Liver (tissue), 9 donors: Measurements from ENCODE around the gene AKAP13. TPM values are rescaled to one million over a fixed set of nuclear protein-coding genes. Genes with fewer than 3 reads are reported as not detected.

ENCODE experiments used
- DNase-seq: peaks from one replicate; pipeline ENCODE4 v3.0.0-alpha.2; 2017; ENCODE audit warnings: low spot score
- H3K27ac ChIP-seq, 2 donors: one replicate each; pipeline ENCODE4 v1.7.0; 2013; ENCODE audit warnings: inconsistent platforms in 2 of 2, low read length in 2 of 2, control low read depth in 1 of 2, low read depth in 1 of 2, mild to moderate bottlenecking in 1 of 2
- H3K27me3 ChIP-seq, 4 donors: one replicate each; pipeline versions ENCODE4 v1.6.1 to v1.7.0; 2013; ENCODE audit warnings: low read length in 3 of 4, inconsistent platforms in 1 of 4, mild to moderate bottlenecking in 1 of 4, moderate library complexity in 1 of 4; ENCODE audit not compliant: control insufficient read depth in 4 of 4, insufficient read depth in 4 of 4
- H3K36me3 ChIP-seq, 4 donors: one replicate each; pipeline versions ENCODE4 v1.6.1 to v1.7.0; 2013; ENCODE audit warnings: low read length in 3 of 4, mild to moderate bottlenecking in 3 of 4, low read depth in 1 of 4, moderate library complexity in 1 of 4; ENCODE audit not compliant: control insufficient read depth in 4 of 4, insufficient read depth in 3 of 4
- H3K4me1 ChIP-seq, 4 donors: one replicate each; pipeline versions ENCODE4 v1.6.1 to v1.7.0; 2013; ENCODE audit warnings: low read length in 3 of 4, mild to moderate bottlenecking in 3 of 4, moderate library complexity in 1 of 4; ENCODE audit not compliant: control insufficient read depth in 4 of 4, insufficient read depth in 4 of 4
- H3K4me3 ChIP-seq, 3 donors: one replicate each; pipeline versions ENCODE4 v1.6.1 to v1.7.0; 2013; ENCODE audit warnings: low read length in 3 of 3, control low read depth in 1 of 3, low read depth in 1 of 3, mild to moderate bottlenecking in 1 of 3
- H3K9ac ChIP-seq, 2 donors: one replicate each; pipeline ENCODE4 v1.7.0; 2013; ENCODE audit warnings: low read length in 2 of 2, mild to moderate bottlenecking in 2 of 2, moderate library complexity in 2 of 2, control low read depth in 1 of 2, low read depth in 1 of 2
- H3K9me3 ChIP-seq, 4 donors: one replicate each; pipeline versions ENCODE4 v1.6.1 to v1.7.0; 2013; ENCODE audit warnings: low read length in 3 of 4; ENCODE audit not compliant: control insufficient read depth in 4 of 4
- EGR1 ChIP-seq, 2 donors: IDR thresholded peaks; 2 replicates each; pipeline ENCODE4 v1.6.1; 2016 to 2018; ENCODE audit warnings: antibody characterized with exemption in 2 of 2, low read depth in 2 of 2
- FOXA2 ChIP-seq: IDR thresholded peaks from 2 replicates; pipeline ENCODE4 v1.6.1; 2016; ENCODE audit warnings: antibody characterized with exemption
- GABPA ChIP-seq, 2 donors: IDR thresholded peaks in 1 of 2; conservative IDR thresholded peaks in 1 of 2; 2 replicates each; pipeline ENCODE4 v1.6.1; 2016; ENCODE audit warnings: antibody characterized with exemption in 2 of 2, mild to moderate bottlenecking in 1 of 2, moderate library complexity in 1 of 2
- HNF4G ChIP-seq: IDR thresholded peaks from 2 replicates; pipeline ENCODE4 v1.6.1; 2016; ENCODE audit warnings: antibody characterized with exemption
- JUND ChIP-seq, 2 donors: IDR thresholded peaks; 2 replicates each; pipeline ENCODE4 v1.6.1; 2016; ENCODE audit warnings: antibody characterized with exemption in 2 of 2
- NR2F2 ChIP-seq: IDR thresholded peaks from 2 replicates; pipeline ENCODE4 v1.6.1; 2016; ENCODE audit warnings: antibody characterized with exemption
- RAD21 ChIP-seq, 2 donors: IDR thresholded peaks; 2 replicates each; pipeline ENCODE4 v1.6.1; 2016; ENCODE audit warnings: antibody characterized with exemption in 2 of 2, mild to moderate bottlenecking in 2 of 2
- RXRA ChIP-seq, 2 donors: IDR thresholded peaks; 2 replicates each; pipeline ENCODE4 v1.6.1; 2017 to 2018; ENCODE audit warnings: antibody characterized with exemption in 2 of 2, mild to moderate bottlenecking in 1 of 2
- SP1 ChIP-seq: IDR thresholded peaks from 2 replicates; pipeline ENCODE4 v1.6.1; 2018; ENCODE audit warnings: antibody characterized with exemption, mild to moderate bottlenecking
- TAF1 ChIP-seq: conservative IDR thresholded peaks from 2 replicates; pipeline ENCODE4 v1.6.1; 2016; ENCODE audit warnings: antibody characterized with exemption, mild to moderate bottlenecking
- YY1 ChIP-seq: IDR thresholded peaks from 2 replicates; pipeline ENCODE4 v1.6.1; 2016; ENCODE audit warnings: antibody characterized with exemption, mild to moderate bottlenecking
- WGBS: extraction: QIAGEN DNeasy Blood & Tissue Kit; methylation state at CpG from one replicate; pipeline ENCODE4 v1.1.7; 2013; 5-methylcytosine and 5-hydroxymethylcytosine counted together
- polyA plus RNA-seq, 2 donors: library from polyadenylated mRNA; stranded (reverse) in 1 of 2; unstranded in 1 of 2; fragments of 200-250 nt in 1 of 2; fragments of >200 nt in 1 of 2; fragmentation: Nextera tagmentation in 1 of 2; extraction: Ambion mirVana in 1 of 2; gene quantifications; one replicate each; pipeline versions ENCODE4 v1.2.1 to v1.2.3, GENCODE V29; 2013 to 2015
- total RNA-seq, 2 donors: library from RNA; depleted of rRNA; stranded (reverse); fragments of >200 nt; gene quantifications; one replicate each; pipeline ENCODE4 v1.2.3, GENCODE V29; 2014
- TF ChIP-seq, protein P1 (sequence below): IDR thresholded peaks from 2 replicates; pipeline ENCODE4 v1.6.1; 2016; ENCODE audit warnings: antibody characterized with exemption
- TF ChIP-seq, protein P2 (sequence below): IDR thresholded peaks from 2 replicates; pipeline ENCODE4 v1.6.1; 2016; ENCODE audit warnings: antibody characterized with exemption
- TF ChIP-seq, protein P3 (sequence below): IDR thresholded peaks from 2 replicates; pipeline ENCODE4 v1.6.1; 2016; ENCODE audit warnings: antibody characterized with exemption, mild to moderate bottlenecking
- TF ChIP-seq, protein P4 (sequence below): fragments of 150-350 bp; IDR thresholded peaks from 2 replicates; pipeline ENCODE4 v1.5.1; 2017; ENCODE audit warnings: improper control_type of control experiment, low read depth, low read length; ENCODE audit not compliant: missing input control
- donor health status: healthy.
- donor health status: healthy.
- donor health status: healthy.
- donor health status: healthy.
- donor health status: healthy.

AKAP13 gene
- total and polyA plus RNA-seq, 4 donors: 18.6 to 92.3 (median 37.4) TPM

DNA sequence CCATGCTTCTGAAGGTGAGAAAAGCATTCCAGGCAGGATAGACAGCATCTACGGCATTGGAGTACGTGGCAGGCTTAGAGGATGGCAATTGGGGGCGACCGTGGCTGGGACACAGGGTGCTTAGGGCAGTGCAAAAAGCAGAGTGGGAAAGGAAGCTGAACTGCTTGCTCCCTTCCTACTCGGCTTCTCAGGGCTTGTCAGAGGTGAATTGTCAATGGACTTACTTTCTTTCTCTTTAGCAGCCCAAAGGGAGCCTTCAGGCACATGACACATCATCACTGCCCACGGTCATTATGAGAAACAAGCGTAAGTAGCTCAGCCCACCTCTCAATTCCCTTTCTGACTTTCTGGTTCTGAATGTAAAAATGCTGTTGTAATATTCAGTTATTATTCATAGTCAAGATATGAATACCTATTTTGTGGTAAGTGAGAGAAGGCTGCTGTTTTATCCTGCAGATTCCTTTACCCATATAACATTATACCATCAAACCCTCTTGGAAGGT lies 330.0 kb downstream of the AKAP13 start (continued):
- TF ChIP-seq GABPA (IDR thresholded peaks at IDR 0.05 in 1 of 2, conservative IDR thresholded peaks at IDR 0.05 in 1 of 2) (no peak), JUND (IDR thresholded peaks at IDR 0.05) (no peak)

DNA sequence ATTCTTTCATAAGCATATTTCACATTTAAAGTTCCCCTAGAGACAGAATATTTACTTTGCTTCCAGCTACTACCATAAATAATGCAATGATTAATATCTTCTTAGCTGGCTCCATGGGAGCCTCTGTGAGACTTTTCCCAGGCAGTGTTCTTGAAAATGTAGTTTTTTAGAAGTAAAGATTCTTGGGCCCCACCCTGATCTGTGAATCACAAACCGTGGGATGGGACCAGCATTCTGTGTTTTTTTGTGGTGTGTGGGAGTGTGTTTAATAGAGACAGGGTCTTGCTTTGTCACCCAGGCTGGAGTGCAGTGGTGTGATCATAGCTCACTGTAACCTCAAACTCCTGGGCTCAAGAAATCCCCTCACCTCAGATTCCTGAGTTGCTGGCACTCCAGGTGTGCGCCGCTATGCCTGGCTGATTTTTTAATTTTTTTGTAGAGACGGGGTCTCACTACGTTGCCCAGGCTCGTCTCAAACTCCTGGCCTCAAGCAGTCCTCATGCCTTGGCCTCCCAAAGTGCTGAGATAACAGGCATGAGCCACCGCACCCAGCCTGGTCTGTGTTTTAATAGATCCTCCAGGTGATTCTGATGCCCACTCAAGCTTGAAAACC lies 331.3 kb downstream of the AKAP13 start:
- no peak for TF ChIP-seq JUND (IDR thresholded peaks at IDR 0.05)
- no peak for TF ChIP-seq FOXA2
- TF ChIP-seq EGR1 (IDR thresholded peaks at IDR 0.05; ENCODE audit: low read depth in 2 of 2): no peak
- no peak for TF ChIP-seq NR2F2
- no peak for TF ChIP-seq YY1
- no peak for TF ChIP-seq RXRA (IDR thresholded peaks at IDR 0.05)
- no peak for TF ChIP-seq HNF4G
- TF ChIP-seq, protein P1, sequence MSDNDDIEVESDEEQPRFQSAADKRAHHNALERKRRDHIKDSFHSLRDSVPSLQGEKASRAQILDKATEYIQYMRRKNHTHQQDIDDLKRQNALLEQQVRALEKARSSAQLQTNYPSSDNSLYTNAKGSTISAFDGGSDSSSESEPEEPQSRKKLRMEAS: no peak
- no peak for TF ChIP-seq RAD21 (IDR thresholded peaks at IDR 0.05)
- TF ChIP-seq TAF1: no peak
- Histone ChIP-seq H3K36me3 (peaks cover 4 to 43% (median 27%) of the 10 kb centered on the region in 4 donors), H3K27me3 (no peaks in the 10 kb centered on the region), H3K4me1 (peaks cover 4 to 22% (median 17%) of the 10 kb centered on the region in 4 donors), H3K4me3 (no peak overlapping the region), H3K27ac (no peak overlapping the region), H3K9ac (no peak overlapping the region), H3K9me3 (no peaks in the 10 kb centered on the region)
- DNase-seq: no peak
- 95% methylated on average over 7 of the region's 7 CpGs for WGBS

DNA sequence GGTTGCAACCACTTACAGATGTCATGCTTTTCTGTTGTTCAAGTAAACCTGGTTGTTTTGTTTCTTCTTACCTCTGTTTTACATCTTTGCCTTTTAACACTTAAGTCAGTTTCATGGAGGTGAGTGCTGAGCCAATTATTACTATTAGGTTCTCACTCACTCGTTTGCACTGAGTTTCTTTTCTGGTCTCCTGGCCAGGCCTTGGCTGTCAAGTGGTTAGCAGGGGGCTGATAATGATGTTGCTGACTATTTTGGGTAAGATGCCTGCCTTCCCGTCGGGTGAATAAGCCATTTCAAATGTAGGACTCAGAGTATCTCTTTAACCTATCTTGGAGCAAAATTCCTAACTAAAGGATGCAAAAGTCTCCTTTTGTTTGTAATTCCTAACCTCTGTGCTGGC lies 335.9 kb downstream of the AKAP13 start:
- DNase-seq: no peak
- no peak for TF ChIP-seq JUND (IDR thresholded peaks at IDR 0.05)
- TF ChIP-seq, protein P2, sequence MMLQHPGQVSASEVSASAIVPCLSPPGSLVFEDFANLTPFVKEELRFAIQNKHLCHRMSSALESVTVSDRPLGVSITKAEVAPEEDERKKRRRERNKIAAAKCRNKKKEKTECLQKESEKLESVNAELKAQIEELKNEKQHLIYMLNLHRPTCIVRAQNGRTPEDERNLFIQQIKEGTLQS: no peak
- no peak for TF ChIP-seq RAD21 (IDR thresholded peaks at IDR 0.05)
- TF ChIP-seq, protein P3, sequence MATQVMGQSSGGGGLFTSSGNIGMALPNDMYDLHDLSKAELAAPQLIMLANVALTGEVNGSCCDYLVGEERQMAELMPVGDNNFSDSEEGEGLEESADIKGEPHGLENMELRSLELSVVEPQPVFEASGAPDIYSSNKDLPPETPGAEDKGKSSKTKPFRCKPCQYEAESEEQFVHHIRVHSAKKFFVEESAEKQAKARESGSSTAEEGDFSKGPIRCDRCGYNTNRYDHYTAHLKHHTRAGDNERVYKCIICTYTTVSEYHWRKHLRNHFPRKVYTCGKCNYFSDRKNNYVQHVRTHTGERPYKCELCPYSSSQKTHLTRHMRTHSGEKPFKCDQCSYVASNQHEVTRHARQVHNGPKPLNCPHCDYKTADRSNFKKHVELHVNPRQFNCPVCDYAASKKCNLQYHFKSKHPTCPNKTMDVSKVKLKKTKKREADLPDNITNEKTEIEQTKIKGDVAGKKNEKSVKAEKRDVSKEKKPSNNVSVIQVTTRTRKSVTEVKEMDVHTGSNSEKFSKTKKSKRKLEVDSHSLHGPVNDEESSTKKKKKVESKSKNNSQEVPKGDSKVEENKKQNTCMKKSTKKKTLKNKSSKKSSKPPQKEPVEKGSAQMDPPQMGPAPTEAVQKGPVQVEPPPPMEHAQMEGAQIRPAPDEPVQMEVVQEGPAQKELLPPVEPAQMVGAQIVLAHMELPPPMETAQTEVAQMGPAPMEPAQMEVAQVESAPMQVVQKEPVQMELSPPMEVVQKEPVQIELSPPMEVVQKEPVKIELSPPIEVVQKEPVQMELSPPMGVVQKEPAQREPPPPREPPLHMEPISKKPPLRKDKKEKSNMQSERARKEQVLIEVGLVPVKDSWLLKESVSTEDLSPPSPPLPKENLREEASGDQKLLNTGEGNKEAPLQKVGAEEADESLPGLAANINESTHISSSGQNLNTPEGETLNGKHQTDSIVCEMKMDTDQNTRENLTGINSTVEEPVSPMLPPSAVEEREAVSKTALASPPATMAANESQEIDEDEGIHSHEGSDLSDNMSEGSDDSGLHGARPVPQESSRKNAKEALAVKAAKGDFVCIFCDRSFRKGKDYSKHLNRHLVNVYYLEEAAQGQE: no peak
- no peak for TF ChIP-seq FOXA2
- TF ChIP-seq, protein P1: no peak
- TF ChIP-seq, protein P4, sequence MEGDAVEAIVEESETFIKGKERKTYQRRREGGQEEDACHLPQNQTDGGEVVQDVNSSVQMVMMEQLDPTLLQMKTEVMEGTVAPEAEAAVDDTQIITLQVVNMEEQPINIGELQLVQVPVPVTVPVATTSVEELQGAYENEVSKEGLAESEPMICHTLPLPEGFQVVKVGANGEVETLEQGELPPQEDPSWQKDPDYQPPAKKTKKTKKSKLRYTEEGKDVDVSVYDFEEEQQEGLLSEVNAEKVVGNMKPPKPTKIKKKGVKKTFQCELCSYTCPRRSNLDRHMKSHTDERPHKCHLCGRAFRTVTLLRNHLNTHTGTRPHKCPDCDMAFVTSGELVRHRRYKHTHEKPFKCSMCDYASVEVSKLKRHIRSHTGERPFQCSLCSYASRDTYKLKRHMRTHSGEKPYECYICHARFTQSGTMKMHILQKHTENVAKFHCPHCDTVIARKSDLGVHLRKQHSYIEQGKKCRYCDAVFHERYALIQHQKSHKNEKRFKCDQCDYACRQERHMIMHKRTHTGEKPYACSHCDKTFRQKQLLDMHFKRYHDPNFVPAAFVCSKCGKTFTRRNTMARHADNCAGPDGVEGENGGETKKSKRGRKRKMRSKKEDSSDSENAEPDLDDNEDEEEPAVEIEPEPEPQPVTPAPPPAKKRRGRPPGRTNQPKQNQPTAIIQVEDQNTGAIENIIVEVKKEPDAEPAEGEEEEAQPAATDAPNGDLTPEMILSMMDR: no peak
- no peak for TF ChIP-seq SP1
- H3K4me3 ChIP-seq: no peak overlapping the region
- no peak overlapping the region for H3K9ac ChIP-seq
- H3K27me3 ChIP-seq: no peaks in the 10 kb centered on the region
- WGBS: 87% methylated on average over 3 of the region's 3 CpGs
- no peak overlapping the region for H3K27ac ChIP-seq
- no peaks in the 10 kb centered on the region for H3K9me3 ChIP-seq
- peaks cover 9 to 65% (median 61%) of the 10 kb centered on the region in 4 donors for H3K36me3 ChIP-seq
- peaks cover 0 to 5% (median 1%) of the 10 kb centered on the region in 4 donors for H3K4me1 ChIP-seq
